NCI-H2227 (cell line): ENCODE data around the gene DIAPH3.
"Not testable (repeated sequence)": the region's sequence is repeated elsewhere in the genome, so short reads cannot be mapped to it uniquely, and the experiment has no call there.

Experiments used
- DNase-seq: peaks from one replicate; lab custom pipeline; 2025; ENCODE audit not compliant: unreplicated experiment; lab: John Stamatoyannopoulos, UW

DIAPH3 gene

GRCh38 chr13:60099631-60100420 is 63.9 kb downstream of the DIAPH3 start:
- DNase-seq, result no peak

- DNase-seq, result no peak
These were observed 68.4 kb downstream of the DIAPH3 start for GRCh38 chr13:60095300-60095699.

GRCh38 chr13:60094385-60095088 is 69.2 kb downstream of the DIAPH3 start:
- no peak for DNase-seq

GRCh38 chr13:60093425-60094019 is 70.2 kb downstream of the DIAPH3 start:
- DNase-seq, result no peak

DNA sequence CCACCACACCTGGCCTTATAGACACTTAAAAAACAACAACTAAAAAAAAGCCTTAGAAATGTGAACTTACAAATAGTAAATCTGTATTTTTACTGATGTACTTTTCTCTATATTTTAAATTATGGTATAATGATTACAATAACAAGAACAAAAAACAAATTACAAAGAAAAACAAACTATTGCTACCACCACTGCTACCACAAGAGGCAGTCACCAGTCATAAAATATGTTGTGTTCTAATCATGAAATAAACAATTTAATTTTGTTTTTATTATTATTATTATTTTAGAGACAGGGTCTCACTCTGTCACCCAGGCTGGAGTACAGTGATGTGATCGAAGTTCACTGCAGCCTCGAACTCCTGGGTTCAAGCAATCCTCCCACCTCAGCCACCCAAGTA is 72.2 kb downstream of the DIAPH3 start:
- DNase-seq, result no peak

- DNase-seq, result no peak
These were observed 73.2 kb downstream of the DIAPH3 start for GRCh38 chr13:60090574-60090973.

GRCh38 chr13:60083780-60084179 is 79.9 kb downstream of the DIAPH3 start:
- not testable (repeated sequence) for DNase-seq

GRCh38 chr13:60080850-60081249 is 82.9 kb downstream of the DIAPH3 start:
- DNase-seq, result no peak

- DNase-seq, result no peak
These were observed 85.5 kb downstream of the DIAPH3 start for GRCh38 chr13:60078226-60078625.

- no peak for DNase-seq
These were observed 87.9 kb downstream of the DIAPH3 start for GRCh38 chr13:60075850-60076249.

GRCh38 chr13:60074397-60074796 is 89.3 kb downstream of the DIAPH3 start:
- DNase-seq, result no peak

DNA sequence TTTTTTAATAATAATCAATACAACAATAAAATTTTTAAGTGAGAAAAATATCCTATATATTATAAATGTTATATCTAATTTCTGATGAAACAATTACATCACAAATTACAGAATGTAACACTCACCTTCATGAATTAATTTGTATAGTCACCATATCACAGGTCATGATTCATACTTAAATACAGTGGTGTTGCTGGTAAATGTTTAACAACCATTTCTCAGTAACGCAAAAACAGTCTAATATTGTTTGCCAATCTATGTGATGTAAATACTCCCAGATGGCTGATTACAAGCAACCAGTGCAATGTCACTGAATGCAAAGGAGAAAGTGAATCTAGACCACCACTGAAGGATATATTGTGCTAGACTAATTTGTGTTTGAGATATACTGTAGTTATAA is 97.5 kb downstream of the DIAPH3 start:
- no peak for DNase-seq

GRCh38 chr13:60062502-60062901 is 101.2 kb downstream of the DIAPH3 start:
- no peak for DNase-seq

DNA sequence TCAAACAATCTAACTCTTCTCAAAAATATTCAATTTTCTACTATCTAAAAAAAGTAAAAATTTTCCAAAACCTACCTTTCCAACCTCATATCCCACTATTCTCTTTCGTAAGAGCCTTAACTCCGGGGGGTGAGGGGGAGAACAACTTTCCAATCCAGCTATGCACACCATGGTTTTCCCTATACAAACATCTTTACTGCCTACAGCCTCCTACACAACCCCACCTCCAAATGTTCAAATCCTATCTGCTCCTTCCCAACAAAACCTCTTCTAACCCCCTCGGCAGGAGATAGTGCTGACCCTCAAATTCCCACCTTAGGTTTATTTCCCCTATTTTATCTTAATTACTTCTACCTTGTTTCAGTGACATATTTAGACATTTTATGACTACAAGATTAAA is 102.0 kb downstream of the DIAPH3 start:
- no peak for DNase-seq

DNA sequence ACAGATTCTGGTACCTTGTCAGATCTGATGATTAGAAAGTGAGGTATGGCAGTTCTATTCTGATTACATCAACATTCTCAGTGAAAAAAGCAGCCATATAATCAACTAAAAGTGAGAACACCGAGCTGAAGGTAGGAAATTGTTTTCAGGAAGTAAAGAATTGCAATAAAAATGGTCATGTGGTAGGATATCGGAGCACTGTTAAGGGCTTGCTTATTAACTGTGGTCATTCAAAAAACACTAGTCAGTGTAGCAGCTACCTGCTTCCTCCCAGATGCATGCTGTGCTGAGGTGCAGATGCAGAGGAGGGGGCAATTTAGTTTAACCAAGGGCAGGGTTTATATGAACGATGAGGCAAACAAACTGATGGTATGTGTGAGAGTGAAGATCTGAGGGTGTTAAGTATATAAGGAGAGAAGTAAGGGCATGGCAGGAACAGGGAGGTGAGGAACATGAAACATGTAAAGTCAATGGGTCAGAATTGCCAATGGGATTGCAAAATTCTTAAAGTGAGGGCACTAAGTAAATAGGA is 111.9 kb downstream of the DIAPH3 start:
- no peak for DNase-seq

DNA sequence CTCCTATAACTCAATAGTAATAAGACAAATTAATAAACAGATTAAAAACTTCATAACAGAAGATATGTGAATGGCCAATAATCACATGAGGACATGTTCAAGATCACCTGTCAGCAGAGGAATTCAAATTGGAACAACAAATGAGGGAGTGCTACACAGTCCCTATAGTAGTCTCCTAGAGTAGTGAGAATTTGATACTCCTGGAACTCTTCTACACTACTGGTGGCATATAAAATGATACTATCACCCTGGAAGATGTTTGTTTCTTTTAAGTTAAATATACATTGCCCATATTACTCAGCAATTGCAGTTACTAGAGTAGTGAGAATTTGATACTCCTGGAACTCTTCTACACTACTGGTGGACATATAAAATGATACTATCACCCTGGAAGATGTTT is 115.4 kb downstream of the DIAPH3 start:
- DNase-seq, result not testable (repeated sequence)

- no peak for DNase-seq
These were observed 115.8 kb downstream of the DIAPH3 start for GRCh38 chr13:60047918-60048317.

- DNase-seq, result no peak
These were observed 119.4 kb downstream of the DIAPH3 start for GRCh38 chr13:60044321-60044720.

DNA sequence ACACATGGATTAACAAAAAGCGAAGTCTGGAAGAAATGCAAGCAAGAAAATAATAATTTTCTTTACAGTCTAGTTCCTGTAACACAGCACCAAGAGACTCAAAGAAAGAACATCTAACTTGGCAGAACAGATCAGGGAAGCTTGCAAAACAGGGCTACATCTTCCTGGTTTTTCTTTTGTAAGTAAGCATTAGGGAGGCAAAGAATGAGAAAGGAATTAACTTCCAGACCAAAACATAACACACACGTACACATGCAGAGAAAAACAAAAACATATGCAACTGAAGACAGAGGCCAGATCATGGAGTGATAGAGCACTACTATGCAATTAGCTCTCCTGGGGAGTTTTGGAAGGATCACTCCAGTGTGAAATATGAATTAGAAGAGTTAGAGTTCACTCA is 120.5 kb downstream of the DIAPH3 start:
- DNase-seq, result peak; percentile 4

DNA sequence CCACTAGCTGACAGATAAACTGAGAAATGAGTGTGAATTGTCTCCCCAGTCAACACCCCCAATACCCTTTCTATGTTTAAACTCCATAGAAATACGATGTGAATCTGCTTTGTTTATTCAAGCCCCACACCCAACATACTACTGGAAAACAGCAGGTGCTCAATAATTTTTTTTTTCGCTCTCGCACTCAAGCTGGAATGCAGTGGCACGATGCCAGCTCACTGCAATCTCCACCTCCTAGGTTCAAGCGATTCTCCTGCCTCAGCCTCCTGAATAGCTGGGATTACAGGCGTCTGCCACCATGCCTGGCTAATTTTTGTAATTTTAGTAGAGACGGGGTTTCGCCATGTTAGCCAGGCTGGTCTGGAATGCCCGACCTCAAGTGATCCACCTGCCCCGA is 123.1 kb downstream of the DIAPH3 start:
- not testable (repeated sequence) for DNase-seq

DNA sequence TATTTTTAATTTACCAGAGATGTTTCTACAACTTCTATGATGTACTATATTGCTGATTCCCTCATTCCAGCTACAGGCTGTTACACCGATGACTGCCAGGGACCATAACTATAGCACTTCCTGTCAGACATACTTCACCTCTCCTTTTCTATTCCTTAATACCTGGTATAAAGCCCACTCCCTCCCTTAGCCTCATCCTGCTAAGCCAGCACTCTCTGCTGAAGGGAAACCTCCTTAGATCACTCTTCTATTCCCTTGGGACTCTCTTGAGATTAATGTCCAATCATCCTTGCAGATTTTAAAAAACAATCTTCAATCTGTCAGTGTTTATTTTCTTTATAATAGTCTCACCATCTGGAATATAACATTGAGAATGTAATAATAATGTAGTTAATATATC is 127.9 kb downstream of the DIAPH3 start:
- DNase-seq, result no peak

GRCh38 chr13:60032851-60033250 is 130.9 kb downstream of the DIAPH3 start:
- DNase-seq, result no peak
